Measurements from ENCODE around the gene ELSPBP1.
"Not testable (repeated sequence)": the region's sequence is repeated elsewhere in the genome, so short reads cannot be mapped to it uniquely, and the experiment has no call there.

Gene ELSPBP1

DNA sequence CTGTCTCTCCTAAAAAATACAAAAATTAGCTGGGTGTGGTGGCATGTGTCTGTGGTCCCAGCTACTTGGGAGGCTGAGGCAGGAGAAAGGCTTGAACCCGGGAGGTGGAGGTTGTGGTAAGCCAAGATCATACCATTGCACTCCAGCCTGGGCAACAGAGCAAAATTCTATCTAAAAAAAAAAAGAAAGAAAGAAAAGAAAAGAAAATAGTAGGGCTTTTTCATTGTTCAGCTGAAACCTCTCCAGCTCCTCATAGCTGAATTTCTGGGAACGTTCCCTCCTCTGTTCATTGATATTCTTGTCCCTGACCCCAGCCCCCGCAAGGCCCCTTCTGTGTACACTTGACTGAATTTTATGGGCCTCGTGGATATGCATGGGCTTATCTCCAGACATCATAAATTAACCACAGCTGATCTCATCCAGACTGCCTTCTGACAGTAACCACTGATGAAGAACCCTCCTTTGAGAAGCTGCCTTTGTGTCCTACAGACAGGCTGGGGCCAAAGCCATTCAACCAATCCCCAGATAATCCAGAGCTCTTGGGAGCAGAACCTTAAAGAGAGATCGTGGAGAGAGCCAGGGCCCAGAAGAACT is at the start of gene ELSPBP1:
Gene ELSPBP1, plus strand, starts transcription at position 424 of the 594 bp plus-strand sequence. CDS start 14,036 bp downstream, outside the sequence.
- DNase-seq (ENCODE audit: low read depth): no peak

DNA sequence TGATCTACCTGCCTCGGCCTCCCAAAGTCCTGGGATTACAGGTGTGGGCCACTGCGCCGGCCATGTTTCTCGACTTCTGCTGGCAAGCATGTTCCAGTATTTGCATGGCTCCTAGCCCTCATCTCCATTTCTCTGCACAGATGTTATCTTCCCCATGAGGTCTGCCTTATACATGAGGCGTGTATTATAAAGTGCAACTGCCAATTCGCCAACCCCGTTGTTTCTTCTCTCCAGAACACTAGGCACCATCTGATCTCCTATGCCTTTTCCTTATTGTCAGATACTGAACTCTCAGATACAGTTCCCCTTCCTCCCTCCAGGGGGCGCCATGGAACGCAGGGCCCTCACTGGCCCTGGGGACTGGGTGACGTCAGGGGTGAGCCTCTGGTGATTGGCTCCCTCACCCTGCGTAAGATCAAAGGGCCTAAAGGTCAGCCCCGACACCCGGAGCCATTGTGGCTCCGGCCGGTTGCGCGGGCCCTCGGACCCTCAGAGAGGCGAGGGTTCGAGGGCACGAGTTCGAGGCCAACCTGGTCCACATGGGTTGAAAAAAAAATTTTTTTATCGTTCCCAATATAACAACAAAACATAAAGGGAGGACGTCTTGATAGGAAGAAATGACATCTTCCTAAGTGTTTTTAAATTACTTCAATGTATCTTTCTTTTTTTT is 44.4 kb upstream of the ELSPBP1 start:
- not testable (repeated sequence) for DNase-seq (ENCODE audit: low read depth)

DNA sequence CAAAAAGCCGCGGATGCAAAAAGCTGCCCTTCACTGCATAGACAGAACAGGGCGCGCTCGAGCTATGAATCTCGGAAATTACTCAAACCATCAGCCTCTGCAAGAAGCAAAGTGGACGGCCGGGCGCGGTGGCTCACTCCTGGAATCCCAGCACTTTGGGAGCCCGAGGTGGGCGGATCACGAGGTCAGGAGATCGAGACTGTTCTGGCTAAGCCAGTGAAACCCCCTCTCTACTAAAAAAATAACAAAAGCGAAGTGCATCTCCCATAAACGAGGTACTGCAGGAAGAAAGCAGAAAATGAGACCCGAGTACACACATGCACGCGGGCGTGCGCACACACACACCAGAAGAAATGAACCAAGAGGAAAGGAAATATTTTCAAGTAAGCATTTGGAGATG is 42.3 kb upstream of the ELSPBP1 start:
- DNase-seq (ENCODE audit: low read depth): not testable (repeated sequence)

DNA sequence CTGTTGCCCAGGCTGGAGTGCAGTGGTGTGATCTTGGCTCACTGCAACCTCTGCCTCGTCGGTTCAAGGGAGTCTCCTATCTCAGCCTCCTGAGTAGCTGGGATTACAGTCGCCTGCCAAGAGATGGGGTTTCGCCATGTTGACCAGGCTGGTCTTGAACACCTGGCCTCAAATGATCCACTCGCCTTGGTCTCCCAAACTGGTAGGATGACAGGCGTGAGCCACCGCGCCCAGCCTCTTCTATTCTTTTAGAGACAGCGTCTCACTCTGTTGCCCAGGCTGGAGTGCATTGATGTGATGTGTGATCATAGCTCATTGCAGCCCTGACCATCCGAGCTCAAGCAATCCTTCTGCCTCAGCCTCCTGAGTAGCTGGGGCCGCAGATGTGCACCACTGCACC is 38.5 kb upstream of the ELSPBP1 start:
- DNase-seq (ENCODE audit: low read depth): not testable (repeated sequence)

DNA sequence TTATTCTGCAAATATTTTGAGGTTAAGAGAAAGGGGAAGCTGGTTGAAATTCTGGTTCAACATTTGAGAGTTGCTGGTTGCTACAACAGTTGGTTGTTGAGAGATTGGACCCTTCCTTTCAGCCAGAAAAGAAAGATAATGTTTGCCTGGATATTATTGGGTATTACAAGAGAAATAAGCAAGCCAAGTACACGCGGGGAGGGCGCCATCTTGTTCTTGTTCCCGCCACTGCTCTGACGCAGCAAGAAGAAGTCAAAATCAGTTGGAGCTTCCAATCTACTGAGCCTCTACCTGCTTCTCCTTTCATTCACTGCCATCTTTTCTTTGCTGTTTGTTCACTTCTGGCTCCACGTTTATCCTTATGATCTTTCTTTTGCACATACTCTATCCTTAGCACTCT is 20.9 kb upstream of the ELSPBP1 start:
- no peak for DNase-seq (ENCODE audit: low read depth)

DNA sequence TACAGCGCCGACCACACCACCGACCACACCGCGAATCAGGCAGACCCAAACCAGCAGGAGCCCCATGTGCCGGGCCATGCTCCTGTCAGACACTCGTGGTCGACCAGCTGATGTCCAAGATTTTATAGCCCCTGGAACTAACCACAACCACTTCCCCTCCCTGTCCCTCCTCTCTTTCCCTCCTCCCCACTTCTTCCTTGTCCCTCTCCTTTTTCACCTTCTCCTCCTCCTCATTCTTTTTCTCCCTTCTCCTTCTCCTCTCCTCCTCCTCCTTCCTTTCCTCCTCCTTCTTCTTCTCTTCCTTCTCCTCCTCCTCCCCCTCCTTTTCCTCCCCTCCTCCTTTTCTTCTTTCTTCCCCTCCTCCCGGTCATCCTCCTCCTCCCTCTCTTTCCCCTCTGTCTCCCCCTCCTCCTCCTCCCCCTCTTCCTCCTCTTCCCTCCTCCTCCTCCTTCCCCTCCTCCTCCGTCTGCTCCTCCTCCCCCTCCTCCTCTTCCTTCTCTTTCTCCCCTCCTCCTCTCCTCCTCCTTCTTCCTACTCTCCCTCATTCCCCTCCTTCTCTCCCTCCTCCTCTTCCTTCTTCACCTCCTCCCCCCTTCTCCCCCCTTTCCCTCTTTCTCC is 3.1 kb upstream of the ELSPBP1 start:
- DNase-seq (ENCODE audit: low read depth): no peak

DNA sequence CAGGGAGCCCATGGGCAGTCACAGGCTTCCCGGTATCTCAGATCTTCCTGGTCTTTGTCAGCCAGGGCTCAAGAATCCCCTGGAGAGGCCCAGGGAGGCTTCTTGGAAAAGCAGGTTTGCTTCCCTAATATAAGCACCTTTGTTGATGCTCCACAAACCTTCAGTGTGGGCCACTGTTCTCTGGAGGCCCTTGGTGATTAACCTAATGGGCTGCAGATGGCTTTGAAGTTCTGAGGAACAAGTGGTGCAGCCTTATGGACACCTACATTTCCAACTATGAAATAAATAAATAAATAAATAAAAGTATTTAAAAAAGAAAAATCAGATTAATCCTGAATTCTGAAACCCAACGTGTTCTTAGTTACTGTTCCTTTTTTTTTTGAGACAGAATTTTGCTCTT is 2.4 kb upstream of the ELSPBP1 start, which contains the start of gene BSPH1:
Gene BSPH1, minus strand, starts transcription at position 101 of the 400 bp plus-strand sequence. Its CDS starts 89 bp downstream, at position 12.
- DNase-seq (ENCODE audit: low read depth): no peak

DNA sequence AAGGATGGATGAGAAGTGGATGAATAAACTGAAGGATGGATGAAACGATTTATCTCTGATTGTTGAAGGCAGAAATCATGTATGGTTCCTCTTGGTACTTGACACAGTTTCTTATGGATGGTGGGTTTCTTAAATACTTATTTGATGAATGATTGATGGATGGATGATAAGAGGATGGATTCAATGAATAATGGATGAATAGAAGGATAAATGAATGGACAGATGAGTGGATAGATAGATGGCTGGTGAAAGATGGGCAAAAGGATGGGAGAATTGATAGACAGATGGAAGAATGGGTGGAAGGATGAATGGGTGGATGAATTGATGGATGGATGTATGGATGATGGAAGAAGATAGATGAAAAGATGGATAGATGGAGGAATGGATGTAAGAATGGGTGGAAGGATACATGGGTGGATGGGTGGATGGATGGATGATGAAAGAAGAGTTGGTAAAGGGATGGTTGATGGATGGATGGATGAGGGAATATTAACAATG is 1.8 kb downstream of the ELSPBP1 start:
- DNase-seq (ENCODE audit: low read depth): no peak

DNA sequence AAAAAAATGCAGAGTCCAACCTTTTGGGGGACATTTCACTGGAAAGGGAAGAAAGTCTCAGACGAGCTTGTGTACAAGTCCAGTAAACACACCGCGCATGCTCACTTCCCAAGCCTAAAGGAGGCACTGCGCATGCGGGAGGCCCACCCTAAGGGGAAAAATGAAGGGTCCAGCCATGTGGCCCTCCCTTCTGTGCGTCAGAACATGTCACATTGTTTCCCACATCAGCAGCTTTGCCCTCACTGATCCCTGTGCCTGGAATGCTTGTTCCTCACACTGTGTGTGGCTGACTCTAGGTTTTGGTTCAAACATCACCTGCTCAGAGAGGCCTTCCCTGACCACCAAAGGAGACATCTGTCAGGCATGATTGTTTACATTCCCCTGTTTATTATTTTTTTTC is 4.4 kb downstream of the ELSPBP1 start:
- no peak for DNase-seq (ENCODE audit: low read depth)

DNA sequence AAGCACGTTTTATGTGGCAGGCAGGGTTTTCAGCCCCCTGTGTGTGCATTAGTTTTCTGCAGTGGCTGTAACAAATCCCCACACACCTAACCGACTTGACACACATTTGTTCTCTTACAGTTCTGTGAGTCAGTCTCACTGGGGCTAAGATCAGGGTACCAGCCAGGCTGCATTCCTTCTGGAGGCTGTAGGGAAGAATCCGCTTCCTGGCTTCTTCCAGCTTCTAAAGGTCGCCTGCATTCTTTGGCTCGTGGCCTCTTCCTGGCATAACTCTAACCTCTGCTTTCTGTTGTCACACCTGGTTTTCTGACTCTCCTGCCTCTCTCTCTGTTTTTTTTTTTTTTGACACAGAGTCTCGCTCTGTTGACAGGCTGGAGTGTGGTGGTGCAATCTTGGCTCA is 6.4 kb downstream of the ELSPBP1 start:
- DNase-seq (ENCODE audit: low read depth): no peak

DNA sequence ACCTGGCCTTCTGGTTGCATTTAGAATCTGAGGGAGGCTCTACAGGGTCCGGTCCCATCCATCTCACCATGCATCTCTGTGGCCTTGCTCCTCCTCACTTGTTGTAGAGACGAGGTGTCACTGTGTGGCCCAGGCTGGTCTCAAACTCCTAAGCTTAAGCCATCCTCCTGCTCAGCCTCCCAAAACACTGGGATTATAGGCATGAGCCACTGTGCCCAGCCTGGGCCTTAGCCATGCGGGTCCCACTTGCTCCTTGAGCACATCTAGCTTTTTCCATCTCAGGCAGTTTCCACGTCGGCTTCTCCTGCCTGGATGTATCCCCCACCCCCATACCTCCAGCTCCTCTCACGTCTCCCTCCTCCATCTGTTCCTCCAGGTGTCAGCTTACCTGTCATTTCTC is 9.8 kb downstream of the ELSPBP1 start:
- DNase-seq (ENCODE audit: low read depth): no peak

DNA sequence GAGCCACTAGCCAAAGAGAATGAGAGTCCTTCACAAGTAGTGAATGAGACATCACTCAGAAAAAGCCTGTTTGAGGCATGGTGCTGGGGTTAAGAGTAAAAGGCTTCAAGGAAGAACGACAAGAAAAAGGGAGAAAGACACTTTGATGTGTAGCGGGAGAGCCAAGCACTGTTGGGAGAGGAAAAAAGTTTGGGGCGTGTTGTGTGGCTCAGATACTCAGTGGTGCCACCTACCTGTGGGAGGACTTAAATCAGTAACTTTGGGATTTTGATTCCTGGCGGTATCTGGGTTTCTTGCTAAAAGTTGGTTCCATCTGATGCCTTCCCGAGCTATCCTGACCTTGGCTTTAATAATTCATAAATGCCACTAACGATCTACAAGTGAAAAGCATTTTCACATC is 12.3 kb downstream of the ELSPBP1 start:
- DNase-seq (ENCODE audit: low read depth): no peak

DNA sequence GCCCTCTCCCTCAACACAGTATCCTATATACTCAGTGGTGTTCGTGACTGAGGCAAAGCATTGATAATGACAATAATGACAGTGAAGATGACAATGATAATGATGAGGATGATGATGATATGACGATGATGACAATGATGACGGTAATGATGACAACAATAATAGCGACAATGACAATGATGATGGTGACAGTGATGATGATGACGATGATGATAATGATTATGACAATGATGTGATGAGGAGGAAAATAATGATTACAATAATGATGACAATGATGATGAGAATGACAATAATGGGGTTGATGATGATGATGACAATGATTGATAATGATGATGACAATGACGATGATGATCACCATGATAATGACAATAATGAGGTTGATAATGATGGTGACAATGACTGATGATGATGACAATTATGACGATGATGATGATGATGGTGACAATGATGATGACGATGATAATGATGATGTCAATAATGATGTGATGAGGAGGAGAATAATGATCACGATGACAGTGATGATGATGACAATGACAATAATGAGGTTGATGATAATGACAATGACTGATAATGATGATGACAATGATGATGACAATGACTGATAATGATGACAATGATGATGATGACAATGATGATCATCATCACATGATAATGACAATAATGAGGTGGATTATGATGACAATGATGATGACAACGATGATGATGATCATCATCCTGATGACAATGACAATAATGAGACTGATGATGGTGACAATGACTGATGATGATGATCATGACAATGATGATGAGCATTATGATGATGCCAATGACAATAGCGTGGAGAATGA is 16.7 kb downstream of the ELSPBP1 start:
- no peak for DNase-seq (ENCODE audit: low read depth)

DNA sequence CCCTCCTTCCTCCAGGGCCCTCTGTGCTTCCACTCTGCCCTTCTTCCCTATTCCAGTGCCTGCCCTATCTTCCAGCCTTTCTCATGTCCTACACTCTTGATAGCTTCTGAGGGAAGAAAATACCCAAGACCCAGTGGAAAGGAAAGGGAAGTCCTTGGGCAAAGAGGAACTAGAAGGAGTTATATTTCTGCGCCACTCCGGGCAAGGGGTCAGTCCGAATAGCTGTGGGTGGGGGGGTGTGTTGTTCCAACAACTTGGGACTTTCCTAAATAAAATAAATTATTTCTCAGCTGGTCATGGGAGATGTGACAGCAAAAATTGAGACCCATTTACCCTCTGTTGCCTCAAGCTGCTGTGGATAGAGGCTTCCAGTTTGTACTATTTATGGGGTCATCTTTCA is 26.3 kb downstream of the ELSPBP1 start:
- DNase-seq (ENCODE audit: low read depth): no peak

DNA sequence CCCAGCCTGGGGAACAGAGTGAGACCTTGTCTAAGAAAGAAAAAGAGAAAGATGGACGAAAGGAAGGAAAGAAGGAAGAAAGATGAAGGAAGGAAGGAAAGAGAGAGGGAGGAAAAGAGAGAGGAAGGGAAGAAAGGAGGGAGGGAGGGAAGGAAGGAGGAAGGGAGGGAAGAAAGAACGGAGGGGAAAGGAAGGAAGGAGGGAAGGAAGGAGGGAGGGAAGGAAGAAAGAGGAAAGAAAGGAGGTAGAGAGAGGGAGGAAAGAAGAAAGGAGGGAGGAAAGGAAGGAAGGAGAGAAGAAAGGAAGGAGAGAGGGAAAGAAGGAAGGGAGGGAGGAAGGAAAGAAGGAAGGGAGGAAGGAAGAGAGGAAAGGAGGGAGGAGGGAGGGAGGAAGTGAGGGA is 28.6 kb downstream of the ELSPBP1 start:
- no peak for DNase-seq (ENCODE audit: low read depth)

DNA sequence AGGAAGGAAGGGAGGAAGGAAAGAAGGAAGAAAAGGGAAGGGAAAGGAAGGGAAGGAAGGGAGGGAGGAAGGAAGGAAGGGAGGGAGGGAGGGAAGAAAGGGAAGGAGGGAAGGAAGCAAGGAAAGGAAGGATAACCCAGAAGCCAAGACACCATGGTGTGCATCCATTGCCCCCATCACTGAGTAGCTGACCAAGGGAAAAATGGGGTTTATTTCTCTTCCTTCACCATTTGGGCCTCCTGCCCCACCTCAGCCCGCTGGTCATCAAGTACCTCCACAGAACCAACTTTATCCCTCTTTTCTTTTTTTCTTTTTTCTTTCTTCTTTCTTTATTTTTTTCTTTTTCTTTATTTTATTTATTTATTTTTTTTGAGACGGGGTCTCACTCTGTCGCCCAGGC is 29.1 kb downstream of the ELSPBP1 start:
- no peak for DNase-seq (ENCODE audit: low read depth)

DNA sequence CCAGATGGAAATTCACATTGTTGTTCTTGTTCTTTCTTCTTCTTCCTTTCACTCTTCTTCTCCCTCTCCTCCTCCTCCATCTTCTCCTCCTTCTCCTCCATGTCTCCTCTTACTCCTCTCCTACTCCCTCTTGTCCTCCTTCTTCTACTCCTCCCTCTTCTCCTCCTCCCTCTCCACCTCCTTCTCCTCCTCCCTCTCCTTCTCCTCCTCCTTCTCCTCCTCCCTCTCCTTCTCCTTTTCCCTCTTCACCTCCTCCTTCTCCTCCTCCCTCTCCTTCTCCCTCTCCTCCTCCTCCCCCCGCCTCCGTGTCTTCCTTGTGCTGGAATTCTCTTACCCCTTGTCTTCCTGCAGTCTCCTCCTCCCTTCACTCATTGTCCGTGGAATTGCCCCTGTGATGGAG is 31.0 kb downstream of the ELSPBP1 start:
- DNase-seq (ENCODE audit: low read depth): no peak

DNA sequence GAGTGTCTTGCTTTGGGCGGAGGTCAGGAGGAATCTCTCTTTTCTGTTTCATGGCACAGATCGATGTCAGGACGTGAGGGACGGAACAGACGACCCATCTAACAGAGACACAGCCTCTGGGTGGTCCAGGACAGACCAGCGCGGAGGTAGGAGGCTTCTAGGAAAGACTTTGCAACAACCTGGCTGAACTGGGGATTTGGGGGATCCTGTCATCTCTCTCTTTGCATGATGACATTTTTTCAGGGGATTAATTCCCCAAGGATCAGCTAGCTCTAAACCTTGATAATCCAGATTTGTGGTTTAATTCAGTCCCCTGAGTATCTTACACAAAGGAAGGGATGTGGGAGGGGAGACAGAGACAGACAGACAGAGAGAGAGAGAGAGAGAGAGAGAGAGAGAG is 35.0 kb downstream of the ELSPBP1 start:
- no peak for DNase-seq (ENCODE audit: low read depth)

DNA sequence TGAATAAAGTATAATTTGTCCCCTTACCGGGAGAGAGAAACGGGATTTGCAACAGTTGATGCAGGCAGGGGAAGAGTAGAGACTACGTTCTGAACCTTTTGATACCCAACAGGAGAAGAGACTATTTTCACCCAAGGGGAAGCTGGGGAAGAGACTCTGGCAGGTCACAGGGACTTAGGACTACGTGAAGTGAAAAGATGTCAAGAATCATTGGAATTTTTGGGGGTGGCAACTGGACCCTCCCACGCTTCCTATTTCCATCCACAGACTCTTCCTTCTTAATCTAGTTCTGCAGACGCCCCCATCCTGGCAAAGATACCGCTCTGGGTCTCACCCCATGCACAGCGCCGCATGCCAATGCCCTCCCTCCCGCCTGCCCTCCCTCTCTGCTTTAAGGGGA is 35.6 kb downstream of the ELSPBP1 start:
- no peak for DNase-seq (ENCODE audit: low read depth)

DNA sequence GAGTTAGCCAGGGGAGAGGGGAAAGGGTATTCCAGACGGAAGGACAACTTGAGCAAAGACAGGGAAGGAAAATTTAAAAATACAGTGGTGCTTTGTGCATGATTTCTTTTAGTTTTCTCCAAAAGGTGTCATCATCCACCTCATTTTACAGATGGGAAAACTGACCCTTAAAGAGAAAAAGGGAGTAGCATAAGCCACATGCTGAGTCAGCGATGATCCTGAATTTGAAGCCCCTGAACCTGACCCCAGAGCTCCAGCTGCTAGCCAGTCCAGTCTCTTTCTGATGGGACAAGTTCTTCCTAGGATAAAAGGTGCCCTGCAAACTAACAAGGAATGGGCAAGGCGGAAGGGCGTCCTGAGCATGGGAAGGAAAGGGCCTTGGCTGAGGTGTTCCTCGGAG is 39.2 kb downstream of the ELSPBP1 start:
- DNase-seq (ENCODE audit: low read depth): no peak

DNA sequence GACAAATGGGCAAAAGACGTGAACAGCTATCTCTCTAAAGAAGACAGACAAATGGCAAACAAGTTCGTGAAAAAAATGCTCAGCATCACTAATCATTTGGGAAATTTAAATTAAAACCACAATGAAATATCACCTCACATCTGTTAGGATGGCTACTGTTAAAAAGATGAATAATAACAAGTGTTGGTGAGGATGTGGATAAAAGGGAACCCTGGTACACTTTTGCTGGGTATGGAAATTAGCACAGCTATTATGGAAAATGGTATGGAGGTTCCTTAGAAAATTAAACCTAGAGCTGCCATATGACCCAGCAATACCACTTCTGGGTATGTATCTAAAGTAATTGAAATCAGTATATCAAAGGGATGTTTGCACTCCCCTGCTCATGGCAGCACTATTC is 42.3 kb downstream of the ELSPBP1 start:
- DNase-seq (ENCODE audit: low read depth): no peak

DNA sequence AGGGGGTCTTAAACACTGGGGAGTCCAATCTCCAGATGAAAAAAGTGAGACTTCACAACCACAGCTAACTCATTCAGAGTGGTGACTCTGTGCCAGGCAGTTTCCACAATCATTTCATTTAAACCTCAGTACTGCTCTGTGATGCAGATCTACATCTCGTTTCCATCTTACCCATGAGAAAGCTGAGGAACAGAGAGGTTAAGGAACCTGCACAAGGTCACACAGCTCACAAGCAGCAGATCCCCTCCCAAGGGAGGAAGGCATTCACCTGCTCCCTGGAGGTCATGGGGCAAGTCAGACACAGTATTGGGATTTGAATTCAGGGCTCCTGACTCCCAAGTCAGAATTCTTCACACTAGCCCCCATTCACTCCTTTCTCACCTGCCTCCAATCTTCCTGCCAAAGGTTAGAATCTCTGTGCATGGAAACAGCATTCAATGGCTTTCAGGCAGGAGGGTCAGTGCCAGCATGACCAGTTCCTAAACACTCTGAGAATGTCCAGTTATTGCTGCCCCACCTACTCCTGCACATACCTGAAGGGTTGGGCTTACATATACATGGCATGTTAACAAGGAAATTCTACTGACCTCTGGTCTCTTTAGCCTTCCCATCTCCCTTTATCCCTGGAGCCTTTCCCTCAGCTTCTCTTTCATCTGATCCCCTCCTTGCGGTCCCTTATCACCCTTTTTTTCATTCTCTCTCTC is 47.6 kb downstream of the ELSPBP1 start:
- DNase-seq (ENCODE audit: low read depth): no peak
